ENCODE data around the gene DGKG. TPM values are rescaled to one million over a fixed set of nuclear protein-coding genes. Genes with fewer than 3 reads are reported as not detected.
A peak's percentile ranks its signal among the peaks of the same experiment; 100 is the strongest.

Gene DGKG
- total and polyA plus RNA-seq, 3 donors from 2014 or later, result 0.68 to 1.2 (median 1.1) TPM

GRCh38 chr3:186110975-186111974, 250.8 kb downstream of the DGKG start:
- WGBS, 2 donors, result 73 to 77% methylated on average over 12 of the region's 12 CpGs
- no peak for DNase-seq
- TF ChIP-seq, protein P1, sequence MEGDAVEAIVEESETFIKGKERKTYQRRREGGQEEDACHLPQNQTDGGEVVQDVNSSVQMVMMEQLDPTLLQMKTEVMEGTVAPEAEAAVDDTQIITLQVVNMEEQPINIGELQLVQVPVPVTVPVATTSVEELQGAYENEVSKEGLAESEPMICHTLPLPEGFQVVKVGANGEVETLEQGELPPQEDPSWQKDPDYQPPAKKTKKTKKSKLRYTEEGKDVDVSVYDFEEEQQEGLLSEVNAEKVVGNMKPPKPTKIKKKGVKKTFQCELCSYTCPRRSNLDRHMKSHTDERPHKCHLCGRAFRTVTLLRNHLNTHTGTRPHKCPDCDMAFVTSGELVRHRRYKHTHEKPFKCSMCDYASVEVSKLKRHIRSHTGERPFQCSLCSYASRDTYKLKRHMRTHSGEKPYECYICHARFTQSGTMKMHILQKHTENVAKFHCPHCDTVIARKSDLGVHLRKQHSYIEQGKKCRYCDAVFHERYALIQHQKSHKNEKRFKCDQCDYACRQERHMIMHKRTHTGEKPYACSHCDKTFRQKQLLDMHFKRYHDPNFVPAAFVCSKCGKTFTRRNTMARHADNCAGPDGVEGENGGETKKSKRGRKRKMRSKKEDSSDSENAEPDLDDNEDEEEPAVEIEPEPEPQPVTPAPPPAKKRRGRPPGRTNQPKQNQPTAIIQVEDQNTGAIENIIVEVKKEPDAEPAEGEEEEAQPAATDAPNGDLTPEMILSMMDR (IDR thresholded peaks at IDR 0.05), result no peak
- no peak for TF ChIP-seq POLR2A (IDR thresholded peaks at IDR 0.05)
- intact Hi-C loops (cut with DNase I; ENCODE audit: low total_unique reads), result no loop called here
- H3K9me3 ChIP-seq, result no peaks in the 10 kb centered on the region
- no peak overlapping the region for H3K27ac ChIP-seq
- no peaks in the 10 kb centered on the region for H3K36me3 ChIP-seq (ENCODE audit: low read depth, missing control alignments)
- H3K27me3 ChIP-seq, result no peaks in the 10 kb centered on the region
- H3K4me3 ChIP-seq, result no peak overlapping the region
- peaks cover 9% of the 10 kb centered on the region for H3K4me1 ChIP-seq

GRCh38 chr3:186109897-186110803, 251.9 kb downstream of the DGKG start:
- Histone ChIP-seq H3K36me3 (ENCODE audit: low read depth, missing control alignments) (no peaks in the 10 kb centered on the region), H3K4me1 (peaks cover 9% of the 10 kb centered on the region), H3K27ac (peak overlapping the region; percentile 68 to 78), H3K9me3 (no peaks in the 10 kb centered on the region), H3K27me3 (no peaks in the 10 kb centered on the region), H3K4me3 (peak overlapping the region; percentile 50 to 71)
- intact Hi-C loops (cut with DNase I; ENCODE audit: low total_unique reads), result no loop called here
- WGBS, 2 donors, result 3% methylated on average over 34 to 35 of the region's 35 CpGs
- DNase-seq, result peak; percentile 39
- no peak for TF ChIP-seq POLR2A (IDR thresholded peaks at IDR 0.05)
- TF ChIP-seq, protein P1 (IDR thresholded peaks at IDR 0.05), result no peak

DNA sequence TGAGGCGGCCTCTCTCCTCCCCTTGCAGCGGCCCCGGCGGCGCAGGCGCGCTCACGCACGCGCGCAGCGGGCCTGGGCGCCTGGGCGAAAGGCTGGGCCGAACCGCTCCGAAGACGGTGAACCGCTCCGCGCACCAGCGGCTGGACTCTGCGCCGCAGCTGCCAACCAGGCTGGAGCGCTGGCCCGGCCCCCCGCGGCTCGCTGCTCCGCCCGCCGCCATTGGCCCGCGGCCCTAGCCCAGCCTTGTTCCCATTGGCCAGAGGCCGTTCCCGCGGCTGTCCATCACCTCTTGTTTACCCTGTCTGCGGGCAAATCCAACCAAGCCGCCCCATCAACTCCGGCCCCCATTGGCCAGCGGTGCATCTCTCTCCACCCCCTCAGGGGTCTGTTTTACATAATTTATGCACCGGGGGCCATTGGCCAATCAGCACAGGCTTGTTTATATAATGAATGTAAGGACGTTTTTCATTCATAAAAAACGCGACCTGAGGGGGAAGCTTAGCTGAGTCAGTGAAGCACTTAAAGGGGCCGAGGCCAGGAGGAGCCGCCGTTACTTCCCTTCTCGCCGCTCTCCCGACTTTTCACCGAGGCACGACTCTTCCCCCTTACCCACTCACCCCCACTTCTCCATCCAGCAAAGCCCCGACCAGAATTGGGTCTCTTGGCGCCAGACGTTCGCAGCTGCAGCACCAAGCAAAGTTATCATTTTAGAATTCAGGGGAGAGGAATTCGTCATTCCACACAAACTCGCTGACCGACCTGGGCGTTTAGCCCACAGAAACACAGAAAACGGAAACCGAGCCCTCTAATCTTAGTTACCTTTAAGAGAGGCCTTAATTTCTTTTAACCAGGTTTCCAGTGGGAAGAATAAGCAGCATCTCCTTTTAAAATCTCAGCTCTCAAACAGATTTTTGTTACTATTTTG, 252.8 kb downstream of the DGKG start, which contains the start of gene ETV5:
Gene ETV5 (minus strand): TSS at position 149 of the 925 bp plus-strand sequence. CDS start 3,221 bp downstream, outside the sequence.
- intact Hi-C loops (cut with DNase I; ENCODE audit: low total_unique reads), result no loop called here
- Histone ChIP-seq H3K4me1 (peaks cover 9% of the 10 kb centered on the region), H3K27ac (peak within 1 kb of the TSS; percentile 69 to 82), H3K9me3 (no peaks in the 10 kb centered on the region), H3K27me3 (no peaks in the 10 kb centered on the region), H3K4me3 (peak within 1 kb of the TSS; percentile 57 to 71), H3K36me3 (ENCODE audit: low read depth, missing control alignments) (no peaks in the 10 kb centered on the region)
- 0 to 1% methylated on average over 34 to 38 of the region's 63 CpGs for WGBS, 2 donors
- DNase-seq, result peak; percentile 100
- peak; percentile 43 for TF ChIP-seq POLR2A (IDR thresholded peaks at IDR 0.05)
- TF ChIP-seq, protein P1 (IDR thresholded peaks at IDR 0.05), result peak in 1 of 3 experiments; percentile 8

Data from testis (tissue), 3 donors.